NCI-H1105 (cell line): ENCODE results near the gene CELSR1.
"Not testable (repeated sequence)": the region's sequence is repeated elsewhere in the genome, so short reads cannot be mapped to it uniquely, and the experiment has no call there.

ENCODE experiments used
- DNase-seq: peaks from one replicate; lab custom pipeline; 2025; lab: John Stamatoyannopoulos, UW

CELSR1 gene

DNA sequence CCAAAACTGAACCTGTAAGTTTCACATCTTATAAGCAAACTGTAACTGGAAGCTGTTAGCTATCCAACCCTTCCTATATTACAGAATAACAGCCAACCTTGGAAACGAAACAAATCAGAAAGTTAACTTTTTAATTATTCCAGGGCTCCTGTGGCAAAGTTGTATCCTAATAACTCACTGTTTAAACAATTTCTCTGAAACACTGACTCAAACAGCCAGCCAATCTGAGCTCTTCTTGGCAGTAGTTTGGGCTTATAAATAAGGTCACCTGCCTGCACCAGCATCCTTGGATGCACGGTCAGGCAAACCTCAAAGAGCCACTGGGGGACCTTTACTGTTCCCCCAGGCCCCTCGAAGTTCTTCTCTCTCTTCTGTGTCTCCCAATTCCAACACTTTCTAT lies 5.0 kb downstream of the CELSR1 start:
- no peak for DNase-seq

- DNase-seq, result no peak
Observed at GRCh38 chr22:46531581-46532175, 5.7 kb downstream of the CELSR1 start.

- no peak for DNase-seq
Observed at GRCh38 chr22:46528121-46528610, 9.3 kb downstream of the CELSR1 start.

DNA sequence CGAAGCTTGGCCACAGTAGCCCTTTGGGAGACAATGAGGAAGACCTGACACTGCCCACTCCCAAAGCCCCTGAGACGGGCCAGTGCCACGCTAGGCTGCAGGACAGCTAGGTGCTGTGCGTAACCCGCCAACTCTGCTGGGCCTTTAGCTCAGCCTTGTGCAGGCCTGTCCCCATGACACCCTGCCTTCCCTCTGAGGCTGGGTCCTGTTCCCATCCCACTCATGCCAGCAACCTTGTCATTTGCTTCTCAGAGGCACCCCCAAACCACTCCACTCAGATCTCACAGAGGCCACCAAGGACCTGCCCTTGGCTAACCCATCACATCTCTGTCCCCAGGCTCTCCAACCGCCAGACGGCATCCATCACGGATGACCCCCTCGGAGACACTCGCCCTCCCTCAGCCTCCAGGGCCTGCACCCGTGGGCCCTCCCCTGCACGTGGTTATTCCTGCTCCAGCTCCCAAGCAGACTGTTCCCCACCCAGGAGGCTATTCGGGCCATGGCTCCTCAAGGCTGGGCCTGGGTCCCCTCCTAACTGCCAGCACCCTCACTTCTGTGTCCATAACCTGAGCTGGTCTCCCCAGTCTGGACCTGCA lies 11.1 kb downstream of the CELSR1 start:
- DNase-seq, result no peak

DNA sequence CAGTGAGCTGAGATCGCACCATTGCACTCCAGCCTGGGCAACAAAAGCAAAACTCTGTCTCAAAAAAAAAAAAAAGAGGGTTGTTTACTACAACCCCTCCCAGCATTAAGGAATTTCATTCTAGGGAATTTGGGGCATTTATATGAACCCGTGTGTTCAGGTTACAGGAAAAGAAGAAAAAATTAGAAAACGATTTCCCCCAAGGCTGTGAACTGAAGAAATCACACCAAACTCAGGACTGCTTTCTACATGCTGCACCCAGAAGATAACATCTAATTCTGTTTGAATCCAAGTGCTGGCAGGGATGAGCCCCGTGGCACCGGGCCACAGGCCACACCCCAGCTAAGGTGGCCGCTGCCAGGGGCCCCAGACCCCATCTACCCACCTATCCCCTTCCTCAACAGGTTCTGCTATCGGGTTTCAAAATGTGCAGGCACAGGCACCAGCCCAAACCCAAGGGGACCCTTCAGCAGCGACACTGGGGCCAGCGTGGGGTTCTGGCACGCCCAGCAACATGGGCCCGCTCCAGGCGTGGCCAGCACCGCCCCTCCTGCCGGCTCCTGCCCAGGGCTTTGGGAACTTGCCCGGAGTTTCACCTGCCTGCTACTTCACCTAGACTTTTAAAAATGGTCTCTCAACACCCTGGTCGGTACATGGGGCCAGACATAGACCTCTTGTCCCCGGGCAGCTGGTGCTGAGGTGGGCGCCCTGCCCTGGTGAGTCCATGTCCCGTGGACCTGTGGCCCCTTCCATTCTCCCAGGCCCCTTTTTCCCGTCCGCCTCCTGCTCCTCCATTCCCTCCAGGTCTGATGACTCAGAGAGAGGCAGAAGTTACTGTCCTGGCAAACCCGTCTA lies 11.8 kb downstream of the CELSR1 start:
- no peak for DNase-seq

- DNase-seq, result no peak
Observed at GRCh38 chr22:46524203-46524740, 13.1 kb downstream of the CELSR1 start.

DNA sequence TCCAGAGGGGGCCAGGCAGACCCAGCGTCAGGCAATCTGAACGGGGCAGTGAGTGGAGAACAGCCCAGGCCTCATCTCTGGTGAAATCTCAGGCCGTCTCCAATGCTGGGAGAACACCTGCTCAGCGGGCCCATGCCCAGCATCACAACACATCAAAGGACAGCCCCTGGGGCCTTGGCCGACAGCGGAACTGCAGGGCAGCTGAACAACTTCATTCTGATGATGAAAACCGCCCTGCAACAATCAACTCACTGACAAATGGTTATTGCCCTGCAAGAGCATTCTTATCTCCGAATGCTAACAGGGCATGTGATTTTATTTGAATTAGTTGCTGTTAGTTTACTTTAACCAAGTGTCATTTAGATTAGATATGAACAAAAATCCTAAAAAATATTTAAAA lies 14.6 kb downstream of the CELSR1 start:
- no peak for DNase-seq

GRCh38 chr22:46521994-46522393 lies 15.4 kb downstream of the CELSR1 start:
- no peak for DNase-seq

- DNase-seq, result no peak
Observed at GRCh38 chr22:46520880-46521279, 16.5 kb downstream of the CELSR1 start.

DNA sequence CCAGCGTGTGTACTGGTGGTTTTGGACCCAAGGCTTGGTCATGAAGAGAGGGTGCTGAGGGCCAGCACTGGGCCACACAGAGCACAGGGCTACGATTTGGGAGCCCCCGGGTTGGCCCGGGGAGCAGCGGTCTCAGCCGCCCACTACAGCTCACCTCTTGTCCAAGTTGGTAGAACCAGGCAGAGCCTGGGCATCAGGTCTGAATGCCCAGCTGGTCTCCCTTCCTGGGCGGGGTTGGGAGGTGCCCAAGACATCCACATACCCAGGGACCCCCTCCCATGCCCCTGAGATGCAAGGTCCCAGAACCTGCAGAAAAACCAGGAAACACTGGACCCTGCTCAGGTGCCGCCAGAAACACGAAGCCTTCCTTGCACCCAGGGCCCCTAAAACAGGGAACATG lies 18.0 kb downstream of the CELSR1 start:
- DNase-seq, result no peak

- no peak for DNase-seq
Observed at GRCh38 chr22:46518542-46519325, 18.7 kb downstream of the CELSR1 start.

DNA sequence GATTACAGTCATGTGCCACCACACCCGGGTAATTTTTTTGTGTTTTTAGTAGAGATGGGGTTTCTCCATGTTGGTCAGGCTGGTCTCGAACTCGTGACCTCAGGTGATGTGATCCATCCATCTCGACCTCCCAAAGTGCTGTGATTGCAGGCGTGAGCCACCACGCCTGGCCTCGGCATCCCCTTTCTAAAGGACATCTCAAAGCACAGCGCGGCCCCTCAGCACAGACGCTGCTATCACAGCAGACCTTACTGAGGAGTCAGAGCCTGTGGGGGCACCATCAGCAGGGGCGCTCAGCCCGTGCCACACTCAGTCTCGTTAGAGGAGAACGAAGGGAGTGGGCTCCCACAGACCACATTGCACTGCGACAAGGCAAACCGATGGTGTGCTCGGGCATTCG lies 19.4 kb downstream of the CELSR1 start:
- no peak for DNase-seq

- no peak for DNase-seq
Observed at GRCh38 chr22:46517255-46517761, 20.1 kb downstream of the CELSR1 start.

DNA sequence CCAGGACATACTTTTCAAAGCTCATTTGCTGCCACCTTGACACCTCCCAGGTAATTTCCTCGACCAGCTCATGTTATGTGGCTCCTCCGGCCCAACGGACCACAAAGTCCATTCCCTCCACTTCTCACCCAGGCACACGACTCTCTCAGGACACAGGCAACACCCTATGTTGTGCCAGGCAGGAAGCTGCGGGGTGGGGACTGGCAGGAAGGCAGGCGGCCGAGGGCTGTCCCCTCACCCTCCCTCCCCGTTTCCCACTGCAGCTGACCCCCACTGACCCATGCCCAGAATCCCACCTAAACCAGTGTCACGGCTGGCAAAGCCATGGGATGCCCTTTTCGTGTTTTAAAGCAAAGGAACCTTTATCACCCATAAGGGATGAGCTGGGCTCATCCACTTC lies 20.8 kb downstream of the CELSR1 start:
- no peak for DNase-seq

GRCh38 chr22:46516112-46516487 lies 21.3 kb downstream of the CELSR1 start:
- not testable (repeated sequence) for DNase-seq

- no peak for DNase-seq
Observed at GRCh38 chr22:46515208-46516111, 22.0 kb downstream of the CELSR1 start.

GRCh38 chr22:46514592-46515207 lies 22.7 kb downstream of the CELSR1 start:
- DNase-seq, result no peak

DNA sequence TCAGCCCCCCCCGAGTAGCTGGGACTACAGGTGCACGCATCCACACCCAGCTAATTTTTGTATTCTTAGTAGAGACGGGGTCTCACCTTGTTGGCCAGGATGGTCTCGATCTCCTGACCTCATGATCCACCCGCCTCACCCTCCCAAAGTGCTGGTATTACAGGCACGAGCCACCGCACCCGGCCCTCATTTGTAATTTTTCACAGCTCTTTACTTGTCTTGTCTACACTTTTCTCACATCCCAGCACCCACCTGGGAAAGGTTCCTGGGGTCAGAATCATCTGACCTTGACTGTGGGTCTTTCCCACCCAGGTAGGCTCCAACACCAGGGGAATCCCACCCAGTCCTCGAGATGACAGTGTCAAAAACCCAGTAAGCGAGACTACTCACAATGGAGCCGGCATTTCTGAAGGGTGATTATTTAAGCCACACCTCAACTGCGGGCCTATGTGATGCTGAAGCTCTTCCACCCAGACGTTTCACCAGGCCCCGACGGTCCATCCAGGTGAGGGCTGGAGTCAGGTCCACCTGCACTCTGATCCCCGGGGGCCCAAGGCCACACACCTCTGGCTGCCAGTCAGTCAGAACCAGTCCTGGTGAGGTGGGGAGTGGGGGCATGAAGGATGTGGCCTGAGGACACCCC lies 23.4 kb downstream of the CELSR1 start:
- DNase-seq, result no peak

DNA sequence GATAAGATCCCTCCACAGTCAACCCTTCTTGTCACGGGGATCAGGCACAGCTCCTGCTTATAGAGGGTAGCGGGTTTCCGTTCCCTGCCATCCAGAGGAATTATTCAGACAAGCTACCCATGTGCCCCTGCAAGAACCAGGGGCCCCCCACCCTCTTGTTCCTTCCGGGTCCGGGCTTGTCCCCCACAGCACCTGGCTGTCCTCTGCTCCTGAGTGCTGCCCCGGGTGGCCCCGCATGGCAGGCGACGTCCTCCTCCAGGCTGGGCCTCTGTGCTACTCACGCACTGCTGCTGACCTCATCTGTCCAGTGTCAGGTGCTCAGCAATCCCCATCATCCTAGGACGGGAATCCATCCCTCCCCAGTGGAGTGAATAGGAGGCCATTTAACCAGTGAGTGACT lies 24.7 kb downstream of the CELSR1 start:
- DNase-seq, result no peak

- no peak for DNase-seq
Observed at GRCh38 chr22:46512039-46512370, 25.4 kb downstream of the CELSR1 start.
